Ramos (cell line): Measurements from ENCODE around the gene RNU11.
"Not testable (repeated sequence)": the region's sequence is repeated elsewhere in the genome, so short reads cannot be mapped to it uniquely, and the experiment has no call there.

ENCODE experiments used
- in situ Hi-C: fragments of 300-500 bp; cut with MboI; formaldehyde crosslinking; loops from one replicate; pipeline ENCODE4 v1.14.3; 2022; ENCODE audit warnings: low sequenced_read_pairs; ENCODE audit not compliant: unreplicated experiment

The RNU11 gene

DNA sequence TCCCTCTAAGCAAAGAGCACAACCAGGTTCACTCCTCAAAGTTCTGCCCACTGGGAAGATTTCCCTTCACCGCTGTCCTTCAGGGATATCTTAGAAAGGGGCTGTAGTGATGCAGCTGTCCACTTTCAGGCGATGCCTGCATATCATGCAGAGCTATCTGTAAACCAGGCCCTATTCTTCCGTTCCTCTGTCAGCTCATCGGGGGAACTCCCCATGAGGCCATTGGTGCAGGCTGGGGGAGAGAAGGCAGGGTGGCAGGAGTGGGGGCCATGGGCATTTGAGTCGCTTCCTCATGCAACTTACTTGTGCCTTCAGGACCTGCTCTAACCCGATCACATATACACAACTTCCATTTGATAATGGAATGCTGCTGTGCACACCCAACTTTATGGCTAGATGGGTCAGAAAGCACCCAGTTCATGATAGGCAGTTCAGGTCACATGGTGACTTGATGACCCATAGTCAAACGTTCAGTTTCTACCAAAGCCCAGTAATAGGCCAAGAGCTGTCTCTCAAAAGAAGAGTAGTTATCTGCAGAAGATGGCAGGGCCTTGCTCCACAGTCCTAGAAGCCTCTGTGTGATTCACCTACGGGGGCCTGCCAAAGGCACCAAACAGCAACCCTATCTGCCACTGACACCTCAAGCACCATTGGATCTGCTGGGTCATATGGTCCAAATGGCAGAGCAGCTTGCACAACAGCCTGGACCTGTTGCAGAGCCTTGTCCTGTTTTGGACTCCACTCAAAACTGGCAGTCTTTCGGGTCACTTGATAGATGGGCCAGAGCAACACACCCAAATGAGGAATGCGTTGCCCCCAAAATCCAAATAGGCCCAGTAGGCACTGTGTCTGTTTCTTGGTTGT, 7.3 kb downstream of the RNU11 start:
- in situ Hi-C loops = not testable (repeated sequence)

GRCh38 chr1:28656335-28656734, 7.9 kb downstream of the RNU11 start:
- in situ Hi-C loops = no loop called here

DNA sequence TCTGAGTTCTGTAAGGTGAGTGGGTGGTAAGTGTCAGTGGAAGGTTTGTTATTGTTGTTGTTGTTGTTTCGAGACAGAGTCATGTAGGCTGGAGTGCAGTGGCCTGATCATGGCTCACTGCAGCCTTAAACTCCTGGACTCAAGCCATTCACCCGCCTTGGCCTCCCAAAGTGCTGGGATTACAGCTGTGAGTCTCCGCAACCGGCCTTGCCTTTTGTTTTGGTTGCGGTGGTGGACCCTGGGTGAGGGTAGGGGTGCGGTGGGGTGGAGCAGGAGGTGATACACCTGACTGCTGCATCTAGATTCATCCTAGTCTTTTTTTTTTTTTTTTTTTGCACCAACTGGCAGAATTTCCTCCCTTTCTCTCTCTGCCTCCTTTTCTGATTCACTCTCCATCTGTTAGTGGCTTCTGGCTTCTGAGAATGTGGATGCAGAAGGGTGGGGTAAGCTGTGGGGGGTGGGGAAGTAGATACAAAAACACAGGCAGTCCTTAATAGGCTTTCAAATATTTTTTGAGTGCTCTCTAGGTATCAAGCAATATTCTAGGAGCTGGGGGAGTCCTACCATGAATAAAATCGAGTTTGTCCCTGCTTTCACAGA, 15.6 kb downstream of the RNU11 start:
- in situ Hi-C loops = no loop called here

GRCh38 chr1:28666806-28667205, 18.4 kb downstream of the RNU11 start:
- in situ Hi-C loops = no loop called here

GRCh38 chr1:28668191-28668955, 20.0 kb downstream of the RNU11 start, which contains the start of gene GMEB1:
Gene GMEB1, plus strand, starts transcription at chr1:28668784. Its CDS starts 14,829 bp downstream, at chr1:28683613.
- in situ Hi-C loops = no loop called here

DNA sequence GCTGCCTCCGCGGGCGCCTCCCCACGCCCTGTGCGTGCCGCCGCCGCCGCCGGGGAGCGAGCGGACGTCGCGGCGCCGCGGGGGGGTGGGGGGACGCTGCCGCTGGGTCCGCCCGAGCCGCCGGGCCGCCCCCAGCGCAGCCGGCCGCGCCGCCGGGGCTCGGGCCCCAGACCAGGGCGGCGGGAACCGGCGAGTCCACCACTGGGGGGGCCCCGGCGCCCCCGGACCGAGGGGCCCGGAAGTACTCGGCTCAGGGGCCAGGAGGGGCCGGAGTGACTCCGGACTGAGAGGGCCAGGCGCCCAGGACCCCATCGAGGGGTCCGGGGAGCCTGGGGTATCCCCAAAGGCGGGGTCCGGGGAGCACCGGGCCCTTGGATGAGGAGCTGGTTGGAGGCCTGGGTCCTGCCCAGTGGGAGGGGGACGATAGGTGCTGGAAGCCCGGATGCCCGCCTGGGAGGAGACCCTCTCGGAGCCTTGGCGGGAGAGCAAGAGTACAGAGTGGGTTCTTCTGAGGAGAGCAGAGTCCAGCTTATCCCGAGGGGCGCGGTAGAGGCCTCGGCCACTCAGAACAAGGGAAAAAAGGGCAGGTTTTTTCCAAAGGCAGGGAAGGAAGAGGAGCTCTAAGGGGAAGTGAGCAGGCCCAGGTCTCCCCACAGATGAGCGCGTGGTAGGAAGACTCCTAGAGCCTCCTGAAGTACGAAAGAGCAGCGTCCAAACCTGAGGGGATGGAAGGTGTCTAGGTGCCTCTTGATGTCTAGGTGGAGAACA, 20.7 kb downstream of the RNU11 start:
- in situ Hi-C loops = no loop called here

DNA sequence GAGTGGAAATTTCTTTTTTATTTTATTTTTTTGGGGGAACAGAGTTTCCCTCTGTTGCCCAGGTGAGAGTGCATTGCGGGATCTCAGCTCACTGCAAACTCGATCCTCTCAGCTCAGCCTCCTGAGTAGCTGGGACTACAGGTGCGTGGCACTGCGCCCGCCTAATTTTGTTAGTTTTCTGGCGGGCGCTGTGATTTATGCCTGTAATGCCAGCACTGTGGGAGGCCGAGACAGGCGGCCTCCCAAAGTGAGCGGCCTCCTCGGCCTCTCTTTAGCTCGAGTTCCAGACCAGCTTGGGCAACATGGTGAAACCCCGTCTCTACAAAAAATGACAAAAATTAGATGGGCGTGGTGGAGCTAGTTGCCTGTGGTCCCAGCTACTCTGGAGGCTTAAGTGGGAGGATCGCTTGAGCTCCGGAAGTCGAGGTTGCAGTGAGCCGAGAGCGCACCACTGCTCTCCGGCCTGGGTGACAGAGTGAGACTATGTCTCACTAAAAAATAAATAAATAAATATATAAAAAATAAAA, 22.9 kb downstream of the RNU11 start:
- in situ Hi-C loops = no loop called here

GRCh38 chr1:28672971-28673370, 24.6 kb downstream of the RNU11 start:
- in situ Hi-C loops = not testable (repeated sequence)

GRCh38 chr1:28675924-28676257, 27.5 kb downstream of the RNU11 start:
- in situ Hi-C loops = no loop called here

DNA sequence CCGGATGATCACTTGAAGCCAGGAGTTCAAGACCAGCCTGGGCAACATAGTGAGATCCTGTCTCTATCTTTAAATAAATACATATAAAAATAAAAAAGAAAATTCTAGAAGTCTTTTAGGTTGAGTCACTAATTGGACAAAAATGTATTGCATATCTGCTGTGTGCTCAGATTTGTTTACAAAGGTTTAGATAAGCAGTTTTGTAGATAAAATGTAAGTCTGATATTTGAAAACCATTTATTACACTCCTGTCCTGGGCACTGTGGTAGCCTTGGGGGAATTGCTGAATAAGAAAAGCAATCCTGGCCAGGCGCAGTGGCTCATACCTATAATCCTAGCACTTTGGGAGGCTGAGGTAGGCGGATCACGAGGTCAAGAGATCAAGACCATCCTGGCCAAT, 31.8 kb downstream of the RNU11 start:
- in situ Hi-C loops = no loop called here

DNA sequence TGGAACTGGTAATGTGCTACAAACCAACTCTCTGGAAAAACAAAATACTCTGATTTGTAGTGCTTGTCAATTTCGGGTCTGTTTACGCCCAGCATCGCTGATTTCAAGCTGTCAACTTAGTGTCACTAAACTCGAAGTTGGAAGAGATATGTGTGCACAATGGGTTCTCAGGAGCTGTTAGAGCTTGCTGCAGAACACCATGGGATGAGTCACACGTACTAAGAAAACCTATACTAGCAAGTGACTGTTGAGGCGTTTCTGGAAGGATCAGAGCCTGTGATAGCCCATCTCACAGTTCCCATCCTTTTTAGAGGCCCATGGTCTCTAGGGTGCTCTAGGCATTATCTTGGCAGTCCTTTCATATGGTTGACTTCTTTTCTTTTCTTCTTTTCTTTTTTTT, 34.4 kb downstream of the RNU11 start:
- in situ Hi-C loops = no loop called here

DNA sequence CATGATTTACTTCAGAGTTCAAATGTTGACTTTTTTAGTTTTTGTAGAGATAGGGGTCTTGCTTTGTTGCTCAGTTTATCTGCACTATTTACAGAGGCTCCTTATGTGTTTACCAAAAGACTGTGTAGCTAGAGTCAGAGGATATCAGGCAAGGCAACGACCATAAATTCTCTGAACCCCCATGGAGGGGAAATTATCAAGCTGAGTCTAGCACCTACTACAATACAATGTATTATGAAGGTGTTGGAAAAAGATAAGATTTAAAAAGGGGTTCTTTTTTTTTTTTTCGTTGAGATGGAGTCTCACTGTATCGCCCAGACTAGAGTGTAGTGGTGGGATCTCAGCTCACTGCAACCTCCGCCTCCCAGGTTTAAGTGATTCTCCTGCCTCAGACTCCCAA, 36.5 kb downstream of the RNU11 start:
- in situ Hi-C loops = no loop called here

DNA sequence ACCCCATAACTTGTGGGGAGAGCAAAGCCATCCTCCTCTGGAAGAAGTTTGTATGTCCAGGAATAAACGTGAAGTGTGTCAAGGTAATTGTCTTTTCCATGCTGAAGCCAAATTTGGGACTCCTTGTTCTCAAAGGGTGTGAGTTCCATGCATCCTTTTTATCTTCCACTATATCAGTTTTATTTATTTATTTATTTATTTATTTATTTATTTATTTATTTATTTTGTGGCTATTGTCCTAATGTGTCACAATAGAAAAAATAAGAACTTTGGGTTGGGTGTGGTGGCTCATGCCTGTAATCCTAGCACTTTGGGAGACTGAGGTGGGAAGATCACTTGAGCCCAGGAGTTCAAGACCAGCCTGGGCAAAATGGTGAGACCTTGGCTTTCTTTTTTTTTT, 43.2 kb downstream of the RNU11 start:
- in situ Hi-C loops = not testable (repeated sequence)
